Activated naive CD8-positive, alpha-beta T cell treated with anti-CD3 and anti-CD28 coated beads, Interleukin-2, amount 50 U/mL, for 24 hours (primary cell): ENCODE data around the gene C4B.
"Not testable (repeated sequence)": the region's sequence is repeated elsewhere in the genome, so short reads cannot be mapped to it uniquely, and the experiment has no call there.

ENCODE experiments used
- ATAC-seq: fragments of 150-1000 bp; cut with Tn5 transposase; one replicate; pipeline ENCODE4 v1.10.0; 2021
- DNase-seq: peaks from one replicate; pipeline ENCODE4 v3.0.0; 2021
- H3K27ac Mint-ChIP-seq: one replicate; pipeline ENCODE4 v1.8.0; 2021; ENCODE audit warnings: mild to moderate bottlenecking, mixed read lengths
- H3K27me3 Mint-ChIP-seq: one replicate; pipeline ENCODE4 v1.8.0; 2021; ENCODE audit warnings: mixed read lengths
- H3K36me3 Mint-ChIP-seq: one replicate; pipeline ENCODE4 v1.8.0; 2021; ENCODE audit warnings: low read depth, mixed read lengths
- H3K4me1 Mint-ChIP-seq: one replicate; pipeline ENCODE4 v1.8.0; 2021; ENCODE audit warnings: mixed read lengths
- H3K4me3 Mint-ChIP-seq: one replicate; pipeline ENCODE4 v1.8.0; 2021; ENCODE audit warnings: mild to moderate bottlenecking, moderate library complexity, mixed read lengths
- H3K9me3 Mint-ChIP-seq: one replicate; pipeline ENCODE4 v1.8.0; 2021; ENCODE audit warnings: mixed read lengths

C4B gene

GRCh38 chr6:32005538-32005880, 9.1 kb upstream of the C4B start:
- not testable (repeated sequence) for H3K36me3 Mint-ChIP-seq, H3K27ac Mint-ChIP-seq, H3K4me3 Mint-ChIP-seq, DNase-seq, H3K27me3 Mint-ChIP-seq, H3K4me1 Mint-ChIP-seq, H3K9me3 Mint-ChIP-seq, ATAC-seq

DNA sequence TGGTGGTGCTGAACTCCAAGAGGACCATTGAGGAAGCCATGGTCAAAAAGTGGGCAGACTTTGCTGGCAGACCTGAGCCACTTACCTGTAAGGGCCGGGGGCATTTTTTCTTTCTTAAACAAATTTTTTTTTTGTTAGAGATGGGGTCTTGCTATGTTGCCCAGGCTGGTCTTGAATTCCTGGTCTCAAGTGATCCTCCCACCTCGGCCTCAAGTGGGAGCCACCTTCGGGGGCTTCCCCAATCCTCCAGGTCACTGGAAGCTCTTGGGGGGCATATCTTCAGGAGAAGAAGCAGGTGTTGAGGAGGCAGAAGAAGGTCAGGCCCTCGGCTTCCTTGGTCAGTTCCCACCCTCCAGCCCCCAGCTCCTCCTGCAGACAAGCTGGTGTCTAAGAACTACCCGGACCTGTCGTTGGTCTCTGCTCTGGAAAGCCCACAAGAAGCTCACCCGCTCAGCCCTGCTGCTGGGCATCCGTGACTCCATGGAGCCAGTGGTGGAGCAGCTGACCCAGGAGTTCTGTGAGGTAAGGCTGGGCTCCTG, 8.5 kb upstream of the C4B start:
- H3K9me3 Mint-ChIP-seq, H3K27me3 Mint-ChIP-seq, H3K36me3 Mint-ChIP-seq, DNase-seq, H3K4me1 Mint-ChIP-seq, H3K4me3 Mint-ChIP-seq, ATAC-seq, H3K27ac Mint-ChIP-seq: not testable (repeated sequence)

GRCh38 chr6:32007086-32007485, 7.5 kb upstream of the C4B start:
- H3K27ac Mint-ChIP-seq, H3K9me3 Mint-ChIP-seq, H3K27me3 Mint-ChIP-seq, H3K4me3 Mint-ChIP-seq, DNase-seq, H3K36me3 Mint-ChIP-seq, ATAC-seq, H3K4me1 Mint-ChIP-seq: not testable (repeated sequence)

- H3K4me1 Mint-ChIP-seq, DNase-seq, ATAC-seq, H3K9me3 Mint-ChIP-seq, H3K27ac Mint-ChIP-seq, H3K36me3 Mint-ChIP-seq, H3K4me3 Mint-ChIP-seq, H3K27me3 Mint-ChIP-seq: not testable (repeated sequence)
Measured at GRCh38 chr6:32008037-32008436, 6.6 kb upstream of the C4B start.

DNA sequence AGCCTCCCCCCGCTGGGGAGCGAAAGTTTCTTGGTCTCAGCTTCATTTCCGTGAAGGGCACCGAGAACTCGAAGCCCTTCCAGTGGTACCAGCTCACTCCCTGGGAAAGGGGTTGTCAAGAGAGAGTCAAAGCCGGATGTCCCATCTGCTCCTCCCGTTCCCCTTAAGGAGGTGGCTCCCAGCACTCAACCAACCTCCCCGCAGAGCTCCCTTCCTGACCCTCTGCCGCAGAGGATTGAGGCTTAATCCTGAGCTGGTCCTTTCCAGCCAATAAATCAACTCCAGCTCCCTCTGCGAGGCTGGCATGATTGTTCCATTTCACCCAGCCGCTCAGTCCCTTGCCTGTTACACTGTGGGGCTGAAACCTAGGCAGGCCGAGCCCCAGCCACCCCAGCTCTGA, 6.0 kb upstream of the C4B start:
- H3K27ac Mint-ChIP-seq, DNase-seq, ATAC-seq, H3K4me3 Mint-ChIP-seq, H3K9me3 Mint-ChIP-seq, H3K36me3 Mint-ChIP-seq, H3K27me3 Mint-ChIP-seq, H3K4me1 Mint-ChIP-seq: not testable (repeated sequence)

DNA sequence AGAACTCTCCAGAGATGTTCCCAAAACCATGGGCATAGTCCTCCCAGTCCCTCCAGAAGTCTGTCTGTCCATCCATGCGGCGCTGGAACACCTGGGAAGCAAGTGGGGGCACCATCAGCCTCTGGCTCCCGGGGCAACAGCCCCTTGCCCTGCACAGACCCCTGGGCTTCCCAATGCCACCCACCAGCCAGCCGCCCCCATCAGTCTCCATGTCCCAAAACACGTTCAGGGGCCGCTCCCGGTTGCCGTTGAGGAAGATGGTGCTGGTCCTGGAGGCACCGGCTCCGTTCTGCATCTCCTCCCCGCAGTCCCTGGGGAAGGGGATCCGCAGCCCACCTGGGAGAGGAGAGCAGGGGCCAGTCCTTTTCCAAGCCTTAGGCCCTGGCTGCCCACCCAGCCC, 5.1 kb upstream of the C4B start:
- not testable (repeated sequence) for H3K27ac Mint-ChIP-seq, H3K9me3 Mint-ChIP-seq, DNase-seq, H3K27me3 Mint-ChIP-seq, H3K36me3 Mint-ChIP-seq, H3K4me3 Mint-ChIP-seq, ATAC-seq, H3K4me1 Mint-ChIP-seq

DNA sequence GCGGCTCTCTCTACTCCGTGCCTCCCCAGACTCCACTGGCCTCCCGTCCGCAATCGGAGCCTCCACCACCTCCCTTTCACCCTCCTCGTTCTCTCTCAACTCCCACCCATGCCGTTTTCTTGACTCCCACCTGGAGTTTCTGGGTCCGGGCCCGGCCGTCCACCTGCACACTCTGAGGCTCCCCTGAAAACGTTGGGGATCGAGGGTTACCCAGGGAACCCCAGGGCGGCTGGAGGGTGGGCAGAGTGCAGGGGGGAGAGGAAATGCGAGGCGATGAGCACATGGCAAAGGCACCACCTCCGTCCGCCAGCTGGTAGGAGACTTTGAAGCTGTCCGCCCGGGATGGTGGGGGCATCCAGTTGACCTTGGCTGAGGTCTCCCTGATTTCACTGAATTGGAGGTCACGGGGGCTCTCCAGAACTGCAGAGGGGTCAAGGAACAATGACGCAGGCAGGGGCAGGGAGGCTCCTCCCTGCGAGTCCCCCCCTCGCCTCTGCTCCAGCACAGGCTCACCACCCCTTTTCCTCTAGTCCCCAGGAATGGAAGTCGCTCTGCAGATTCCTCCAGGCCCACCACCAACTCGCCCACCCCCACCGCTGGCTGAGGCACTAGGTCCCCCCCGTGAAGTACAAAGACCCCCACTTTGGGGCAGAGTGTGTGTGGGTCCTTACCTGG, 3.6 kb upstream of the C4B start:
- not testable (repeated sequence) for H3K9me3 Mint-ChIP-seq, H3K27me3 Mint-ChIP-seq, H3K4me3 Mint-ChIP-seq, ATAC-seq, DNase-seq, H3K27ac Mint-ChIP-seq, H3K36me3 Mint-ChIP-seq, H3K4me1 Mint-ChIP-seq

GRCh38 chr6:32012941-32013617, 1.5 kb upstream of the C4B start:
- H3K36me3 Mint-ChIP-seq, H3K27me3 Mint-ChIP-seq, DNase-seq, H3K9me3 Mint-ChIP-seq, ATAC-seq, H3K4me1 Mint-ChIP-seq, H3K27ac Mint-ChIP-seq, H3K4me3 Mint-ChIP-seq: not testable (repeated sequence)

DNA sequence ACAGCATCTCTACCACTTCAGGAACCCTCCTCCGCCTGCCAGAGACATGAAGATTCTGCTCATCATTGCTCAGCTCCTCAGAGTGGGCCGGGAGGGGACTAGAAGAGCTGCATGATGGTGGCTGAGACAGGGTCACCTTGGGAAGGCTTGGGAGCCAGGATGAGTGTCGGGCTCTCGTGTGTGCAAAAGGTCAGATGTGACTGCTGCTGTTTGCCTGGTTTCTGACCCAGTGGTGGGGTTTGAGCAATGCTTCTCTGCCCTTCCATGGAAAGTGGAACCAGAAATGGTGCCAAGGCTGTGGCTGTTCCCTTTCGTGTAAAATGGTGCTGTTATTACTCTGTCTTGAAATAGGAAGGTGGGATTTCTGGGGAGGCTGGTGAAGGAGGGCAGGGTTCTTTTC, 857 bp upstream of the C4B start:
- not testable (repeated sequence) for DNase-seq, H3K27ac Mint-ChIP-seq, H3K4me1 Mint-ChIP-seq, H3K9me3 Mint-ChIP-seq, ATAC-seq, H3K36me3 Mint-ChIP-seq, H3K4me3 Mint-ChIP-seq, H3K27me3 Mint-ChIP-seq

DNA sequence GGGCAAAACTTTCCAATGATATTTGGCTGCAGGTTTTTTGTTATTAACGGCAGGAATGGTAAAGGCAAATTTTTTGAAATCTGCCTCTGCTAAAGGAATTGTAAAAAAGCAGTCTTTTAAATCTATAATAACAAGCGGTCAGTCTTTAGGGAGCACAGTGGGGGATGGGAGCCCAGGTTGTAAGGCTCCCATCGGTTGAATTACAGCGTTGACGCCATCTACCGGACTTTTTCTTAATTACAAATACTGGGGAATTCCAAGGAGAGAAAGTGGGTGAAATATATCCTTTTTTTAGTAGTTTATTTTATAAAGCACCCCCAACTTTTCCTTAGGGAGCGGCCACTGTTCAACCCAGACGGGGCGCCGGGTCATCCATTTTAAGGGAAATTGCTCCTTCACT, 7.5 kb downstream of the C4B start:
- not testable (repeated sequence) for H3K36me3 Mint-ChIP-seq, DNase-seq, H3K4me1 Mint-ChIP-seq, H3K27me3 Mint-ChIP-seq, ATAC-seq, H3K9me3 Mint-ChIP-seq, H3K4me3 Mint-ChIP-seq, H3K27ac Mint-ChIP-seq

GRCh38 chr6:32028631-32029030, 14.0 kb downstream of the C4B start:
- not testable (repeated sequence) for DNase-seq, H3K36me3 Mint-ChIP-seq, H3K27me3 Mint-ChIP-seq, ATAC-seq, H3K9me3 Mint-ChIP-seq, H3K4me1 Mint-ChIP-seq, H3K27ac Mint-ChIP-seq, H3K4me3 Mint-ChIP-seq

DNA sequence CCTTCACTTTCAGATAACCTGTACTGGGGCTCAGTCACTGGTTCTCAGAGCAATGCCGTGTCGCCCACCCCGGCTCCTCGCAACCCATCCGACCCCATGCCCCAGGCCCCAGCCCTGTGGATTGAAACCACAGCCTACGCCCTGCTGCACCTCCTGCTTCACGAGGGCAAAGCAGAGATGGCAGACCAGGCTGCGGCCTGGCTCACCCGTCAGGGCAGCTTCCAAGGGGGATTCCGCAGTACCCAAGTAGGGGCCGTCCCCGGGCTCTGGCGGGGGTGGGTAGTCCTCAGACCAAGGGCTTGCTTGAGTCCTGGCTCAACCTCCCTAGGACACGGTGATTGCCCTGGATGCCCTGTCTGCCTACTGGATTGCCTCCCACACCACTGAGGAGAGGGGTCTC, 15.0 kb downstream of the C4B start:
- not testable (repeated sequence) for H3K27me3 Mint-ChIP-seq, H3K27ac Mint-ChIP-seq, H3K4me3 Mint-ChIP-seq, H3K36me3 Mint-ChIP-seq, H3K4me1 Mint-ChIP-seq, H3K9me3 Mint-ChIP-seq, ATAC-seq, DNase-seq

DNA sequence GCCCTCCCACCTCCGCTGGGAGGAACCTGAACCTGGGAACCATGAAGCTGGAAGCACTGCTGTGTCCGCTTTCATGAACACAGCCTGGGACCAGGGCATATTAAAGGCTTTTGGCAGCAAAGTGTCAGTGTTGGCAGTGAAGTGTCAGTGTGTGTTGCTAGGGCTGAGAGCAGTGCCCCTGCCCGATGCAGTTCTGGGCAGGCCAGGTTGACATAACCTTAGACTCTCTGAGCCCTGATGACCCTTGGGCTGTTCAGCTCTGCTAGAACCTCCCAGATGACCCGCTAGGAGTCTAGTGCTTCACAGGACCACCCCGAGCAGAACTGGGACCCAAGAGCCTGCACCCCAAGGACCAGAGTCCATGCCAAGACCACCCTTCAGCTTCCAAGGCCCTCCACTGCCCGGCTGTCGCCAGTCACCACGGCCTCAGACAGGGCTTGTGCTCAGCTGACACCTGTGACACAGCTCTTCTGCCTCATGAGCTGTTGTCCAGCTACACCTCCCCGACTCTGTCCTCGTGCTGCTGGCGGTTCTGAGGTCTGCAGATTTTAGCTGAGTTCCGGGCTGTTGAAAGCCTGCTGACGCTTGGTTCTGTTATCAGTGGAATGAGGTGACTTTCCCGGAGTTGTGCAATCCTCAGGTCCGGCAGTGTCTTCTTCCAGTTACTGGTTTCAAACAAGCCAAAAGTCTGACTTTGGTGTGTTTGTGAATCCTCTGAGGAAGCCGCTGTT, 20.9 kb downstream of the C4B start:
- not testable (repeated sequence) for H3K27ac Mint-ChIP-seq

GRCh38 chr6:32037136-32037535, 22.5 kb downstream of the C4B start:
- H3K36me3 Mint-ChIP-seq, H3K9me3 Mint-ChIP-seq, H3K27ac Mint-ChIP-seq, H3K4me1 Mint-ChIP-seq, DNase-seq, H3K4me3 Mint-ChIP-seq, H3K27me3 Mint-ChIP-seq, ATAC-seq: not testable (repeated sequence)

More for the DNA sequence above, 20.9 kb downstream of the C4B start:
- not testable (repeated sequence) for H3K9me3 Mint-ChIP-seq, DNase-seq, ATAC-seq, H3K4me1 Mint-ChIP-seq, H3K4me3 Mint-ChIP-seq, H3K27me3 Mint-ChIP-seq, H3K36me3 Mint-ChIP-seq
